OCI-LY1 (cell line): ENCODE data around the gene HMG20A.

Experiments
- EZH2 ChIP-seq: fragments of 200-600 bp; sonication (generic), shearing (Covaris generic); IDR thresholded peaks from 2 replicates; pipeline ENCODE4 v1.8.0; 2017; ENCODE audit warnings: borderline replicate concordance, mixed run types, mild to moderate bottlenecking, antibody characterized with exemption, low read length, moderate library complexity, mixed read lengths
- TF ChIP-seq, protein P1 (sequence below): fragments of 200-600 bp; sonication (generic), shearing (Covaris generic); IDR thresholded peaks from 2 replicates; pipeline ENCODE4 v1.5.1; 2017; ENCODE audit warnings: mild to moderate bottlenecking, antibody characterized with exemption, low read length, moderate library complexity, mixed read lengths

DNA sequence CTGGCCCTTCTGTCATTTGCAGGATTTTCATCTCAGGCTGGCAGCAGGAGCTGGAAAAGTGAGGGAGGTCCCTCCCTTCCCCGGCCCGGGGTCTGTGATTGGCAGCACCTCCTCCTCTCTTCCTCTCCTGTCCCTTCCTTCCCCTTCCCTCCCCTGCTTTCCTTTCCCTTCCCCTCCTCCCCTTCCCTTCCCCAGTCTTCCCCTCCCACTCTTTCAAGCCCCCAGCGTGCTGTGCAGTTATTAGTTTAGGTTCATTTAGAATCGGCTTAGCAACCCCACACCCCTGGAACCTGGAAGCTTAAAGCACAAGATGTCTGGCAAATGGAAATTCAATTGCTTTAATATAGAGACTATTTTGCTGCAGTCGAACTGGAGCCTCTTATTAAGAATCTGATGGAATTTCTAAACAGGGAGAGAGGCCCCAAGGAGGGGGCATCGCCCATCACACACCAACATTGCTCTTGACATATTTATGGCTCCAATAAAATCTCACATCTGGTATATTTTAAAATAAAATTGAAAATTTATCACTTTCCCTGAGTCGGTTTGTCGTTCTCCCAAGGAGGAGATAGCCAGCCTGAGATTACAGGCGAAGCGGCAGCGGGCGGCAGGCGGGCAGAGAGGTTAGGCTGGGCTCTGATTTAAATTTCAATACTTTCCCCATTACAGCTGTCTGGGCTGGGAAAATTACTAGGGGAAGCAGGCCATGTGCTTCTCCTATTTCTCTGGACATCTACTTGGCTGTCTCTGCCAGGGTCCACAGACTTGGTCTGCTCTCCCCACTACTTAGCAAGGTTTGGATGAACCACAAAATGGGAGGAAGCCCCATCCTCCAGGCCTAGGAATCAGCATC, 113.1 kb downstream of the HMG20A start:
- TF ChIP-seq, protein P1, sequence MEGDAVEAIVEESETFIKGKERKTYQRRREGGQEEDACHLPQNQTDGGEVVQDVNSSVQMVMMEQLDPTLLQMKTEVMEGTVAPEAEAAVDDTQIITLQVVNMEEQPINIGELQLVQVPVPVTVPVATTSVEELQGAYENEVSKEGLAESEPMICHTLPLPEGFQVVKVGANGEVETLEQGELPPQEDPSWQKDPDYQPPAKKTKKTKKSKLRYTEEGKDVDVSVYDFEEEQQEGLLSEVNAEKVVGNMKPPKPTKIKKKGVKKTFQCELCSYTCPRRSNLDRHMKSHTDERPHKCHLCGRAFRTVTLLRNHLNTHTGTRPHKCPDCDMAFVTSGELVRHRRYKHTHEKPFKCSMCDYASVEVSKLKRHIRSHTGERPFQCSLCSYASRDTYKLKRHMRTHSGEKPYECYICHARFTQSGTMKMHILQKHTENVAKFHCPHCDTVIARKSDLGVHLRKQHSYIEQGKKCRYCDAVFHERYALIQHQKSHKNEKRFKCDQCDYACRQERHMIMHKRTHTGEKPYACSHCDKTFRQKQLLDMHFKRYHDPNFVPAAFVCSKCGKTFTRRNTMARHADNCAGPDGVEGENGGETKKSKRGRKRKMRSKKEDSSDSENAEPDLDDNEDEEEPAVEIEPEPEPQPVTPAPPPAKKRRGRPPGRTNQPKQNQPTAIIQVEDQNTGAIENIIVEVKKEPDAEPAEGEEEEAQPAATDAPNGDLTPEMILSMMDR = no peak
- TF ChIP-seq EZH2 = no peak
